SK-N-MC (cell line): ENCODE data around the gene KDM5C.

Experiments used
- EZH2 ChIP-seq: fragments of 200-600 bp; sonication (generic); IDR thresholded peaks from one replicate; pipeline ENCODE4 v1.6.1; 2017; ENCODE audit warnings: antibody characterized with exemption
- FOXP2 ChIP-seq: optimal IDR thresholded peaks from 2 replicates; pipeline ENCODE3; 2011; ENCODE audit warnings: mild to moderate bottlenecking, moderate library complexity; ENCODE audit not compliant: insufficient read depth; ENCODE audit errors: extremely low read length, control extremely low read depth
- POLR2AphosphoS5 ChIP-seq: IDR thresholded peaks from 2 replicates; pipeline ENCODE4 v1.6.1; 2012; ENCODE audit warnings: mild to moderate bottlenecking, low read depth, low read length, borderline replicate concordance

GRCh38 chrX:53159184-53159583, 65.8 kb downstream of the KDM5C start:
- TF ChIP-seq EZH2 (no peak), POLR2AphosphoS5 (no peak), FOXP2 (no peak)
